ENCODE results near the gene GCHFR. TPM values are rescaled to one million over a fixed set of nuclear protein-coding genes. Genes with fewer than 3 reads are reported as not detected.

Gene GCHFR
- total and polyA plus RNA-seq, 2 of the 4 experiments (the other 2 are of a cell fraction), result 2.3 to 6.5 TPM

- Histone ChIP-seq H3K36me3 (ENCODE audit: control insufficient read depth, insufficient read depth, low read length) (0 out of 2 replicates have a peak, but pooled peaks cover 1% of the 10 kb centered on the region), H3K9ac (ENCODE audit: low read depth, low read length) (no peak overlapping the region), H3K56ac (ENCODE audit: extremely low read depth, insufficient read depth, low read length) (no peak overlapping the region), H3K4me1 (ENCODE audit: control insufficient read depth, insufficient read depth, low read length) (no peaks in the 10 kb centered on the region), H3K9me3 (ENCODE audit: control insufficient read depth, insufficient read depth, low read length) (no peaks in the 10 kb centered on the region), H3K23ac (ENCODE audit: low read depth, low read length) (no peak overlapping the region), H2BK120ac (ENCODE audit: low read depth, low read length) (no peak overlapping the region), H3K27ac (ENCODE audit: insufficient read depth, low read length) (no peak overlapping the region), H4K8ac (ENCODE audit: low read depth in 2 of 2, low read length in 2 of 2) (no peak overlapping the region), H3K9me1 (ENCODE audit: insufficient read depth, low read length) (no peaks in the 10 kb centered on the region), H3K18ac (ENCODE audit: low read depth, low read length) (no peak overlapping the region), H4K20me1 (ENCODE audit: insufficient read depth, low read length) (no peaks in the 10 kb centered on the region), H2AK5ac (ENCODE audit: low read depth, low read length) (no peak overlapping the region), H2BK15ac (ENCODE audit: low read depth, low read length) (no peak overlapping the region), H2BK5ac (ENCODE audit: low read depth, low read length, poor library complexity, severe bottlenecking) (no peak overlapping the region), H2AK9ac (replicated peaks; ENCODE audit: low read depth, low read length, poor library complexity) (no peak overlapping the region), H2AFZ (replicated peaks; ENCODE audit: low read length, poor library complexity) (no peak overlapping the region), H3K4me3 (ENCODE audit: insufficient read depth, low read depth, low read length) (no peak overlapping the region), H3K79me1 (ENCODE audit: low read depth in 1 of 2, low read length in 2 of 2) (peaks cover 3 to 6% of the 10 kb centered on the region in 2 experiments; a peak in 2 of 4 replicates), H3K4ac (ENCODE audit: low read depth, low read length) (no peak overlapping the region), H3K27me3 (ENCODE audit: control insufficient read depth, insufficient read depth, low read length) (no peaks in the 10 kb centered on the region), H4K5ac (ENCODE audit: low read depth, low read length) (no peak overlapping the region), H3K4me2 (ENCODE audit: low read depth, low read length) (no peak overlapping the region), H2BK20ac (ENCODE audit: low read depth, low read length) (no peak overlapping the region), H4K91ac (ENCODE audit: insufficient read depth, low read depth, low read length) (no peak overlapping the region), H3K14ac (replicated peaks; ENCODE audit: low read depth, low read length) (no peak overlapping the region)
- intact Hi-C loops (cut with micrococcal nuclease), result no loop called here
- no peak for DNase-seq
- CTCF ChIA-PET, result interaction anchor here (0.6 kb wide), 1 partner anchor 118 kb away, joined by 3 read pairs; no protein-coding TSS in a partner anchor
- in situ Hi-C loops (cut with MboI; ENCODE audit: low sequenced_read_pairs), result no loop called here
- WGBS, 2 experiments (ENCODE audit: extremely low coverage in 2 of 2, insufficient read length in 1 of 2), result 100% methylated on average over 1 of the region's 6 CpGs; no CpG with 5 or more reads in 1 of the 2 experiments
- ATAC-seq (ENCODE audit: low read depth), result no peak
- TF ChIP-seq BHLHE40 (IDR thresholded peaks at IDR 0.05; ENCODE audit: low read depth, low read length), result no peak
- dilution Hi-C loops (cut with HindIII; ENCODE audit: low sequenced_read_pairs, unreplicated experiment), result no loop called here
- POLR2A ChIA-PET (ENCODE audit: unreplicated experiment), result no interaction called here
- BruUV-seq (replicated peaks), result no TSS peak
Observed at GRCh38 chr15:40716165-40716564, 47.7 kb upstream of the GCHFR start.

All from IMR-90 (cell line).